ENCODE data around the gene ABCG4.
A peak's percentile ranks its signal among the peaks of the same experiment; 100 is the strongest.
"Not testable (repeated sequence)": the region's sequence is repeated elsewhere in the genome, so short reads cannot be mapped to it uniquely, and the experiment has no call there.

ABCG4 gene

DNA sequence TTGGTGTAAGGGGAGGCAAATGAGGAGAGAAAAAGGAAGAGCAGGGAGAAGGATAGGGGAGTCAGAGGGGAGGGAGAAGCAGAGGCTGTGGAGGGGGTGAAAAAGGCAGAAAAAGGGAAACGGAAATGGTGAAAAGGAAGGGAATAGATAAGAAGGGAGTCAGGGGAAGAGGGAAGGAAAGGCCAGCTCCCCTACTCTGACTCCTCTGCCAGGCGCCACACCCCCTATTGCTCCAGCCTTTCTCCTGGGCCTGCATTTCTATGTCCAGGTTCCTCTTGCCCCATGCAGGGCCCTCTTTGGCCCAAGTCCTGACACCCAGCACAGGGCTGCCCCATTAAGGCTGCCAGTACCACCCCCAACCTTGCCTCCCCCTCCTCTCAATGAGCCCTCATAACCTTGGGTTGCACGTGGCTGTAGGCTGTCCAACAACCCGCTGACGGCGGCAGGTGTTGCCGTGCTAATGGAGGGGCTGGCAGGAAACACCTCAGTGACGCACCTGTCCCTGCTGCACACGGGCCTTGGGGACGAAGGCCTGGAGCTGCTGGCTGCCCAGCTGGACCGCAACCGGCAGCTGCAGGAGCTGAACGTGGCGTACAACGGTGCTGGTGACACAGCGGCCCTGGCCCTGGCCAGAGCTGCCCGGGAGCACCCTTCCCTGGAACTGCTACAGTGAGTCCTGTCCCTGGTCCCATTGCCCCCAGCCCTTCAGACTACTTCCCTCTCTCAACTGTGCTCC is 33.0 kb downstream of the ABCG4 start:
- DNase-seq (ENCODE audit: low read depth, low spot score) = no peak

DNA sequence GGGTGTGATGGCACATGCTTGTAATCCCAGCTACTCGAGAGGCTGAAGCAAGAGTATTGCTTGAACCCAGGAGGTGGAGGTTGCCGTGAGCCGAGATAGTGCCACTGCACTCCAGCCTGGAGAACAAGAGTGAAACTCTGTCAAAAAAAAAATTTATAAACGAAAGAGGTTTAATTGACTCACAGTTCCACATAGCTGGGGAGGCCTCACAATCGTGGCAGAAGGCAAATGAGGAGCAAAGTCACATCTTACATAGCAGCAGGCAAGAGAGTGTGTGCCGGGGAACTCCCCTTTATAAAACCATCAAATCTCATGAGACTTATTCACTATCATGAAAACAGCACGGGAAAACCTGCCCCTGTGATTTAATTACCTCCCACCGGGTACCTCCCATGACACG is 35.5 kb downstream of the ABCG4 start:
- not testable (repeated sequence) for DNase-seq (ENCODE audit: low read depth, low spot score)

DNA sequence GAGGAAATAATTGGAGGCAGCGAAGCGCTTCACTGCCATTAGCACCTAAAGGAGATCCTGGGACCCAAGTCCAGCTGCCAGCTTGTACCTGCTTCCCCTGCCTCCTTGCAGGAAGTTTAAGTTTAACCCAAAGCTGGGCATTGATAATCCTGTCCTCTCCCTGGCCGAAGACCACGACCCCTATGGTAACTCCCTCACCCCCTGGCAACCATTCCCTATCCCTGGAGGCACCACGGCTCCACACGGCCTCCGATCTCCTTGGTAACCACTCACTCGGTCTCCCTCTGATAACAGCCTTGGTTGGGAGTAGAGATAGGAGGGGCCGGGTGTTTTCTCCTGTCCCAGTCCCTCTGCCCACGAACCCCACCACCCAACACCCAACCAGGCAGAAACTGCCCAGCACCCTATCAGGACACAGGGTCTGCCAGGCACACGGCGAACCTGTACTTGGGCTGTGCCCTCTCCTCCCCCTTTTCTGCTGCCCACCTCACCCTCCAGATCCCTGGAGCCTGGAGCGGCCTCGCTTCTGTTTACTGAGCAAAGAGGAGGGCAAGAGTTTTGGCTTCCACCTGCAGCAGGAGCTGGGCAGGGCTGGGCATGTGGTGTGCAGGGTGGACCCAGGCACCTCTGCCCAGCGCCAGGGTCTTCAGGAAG is 37.3 kb downstream of the ABCG4 start:
- DNase-seq (ENCODE audit: low read depth, low spot score) = no peak

DNA sequence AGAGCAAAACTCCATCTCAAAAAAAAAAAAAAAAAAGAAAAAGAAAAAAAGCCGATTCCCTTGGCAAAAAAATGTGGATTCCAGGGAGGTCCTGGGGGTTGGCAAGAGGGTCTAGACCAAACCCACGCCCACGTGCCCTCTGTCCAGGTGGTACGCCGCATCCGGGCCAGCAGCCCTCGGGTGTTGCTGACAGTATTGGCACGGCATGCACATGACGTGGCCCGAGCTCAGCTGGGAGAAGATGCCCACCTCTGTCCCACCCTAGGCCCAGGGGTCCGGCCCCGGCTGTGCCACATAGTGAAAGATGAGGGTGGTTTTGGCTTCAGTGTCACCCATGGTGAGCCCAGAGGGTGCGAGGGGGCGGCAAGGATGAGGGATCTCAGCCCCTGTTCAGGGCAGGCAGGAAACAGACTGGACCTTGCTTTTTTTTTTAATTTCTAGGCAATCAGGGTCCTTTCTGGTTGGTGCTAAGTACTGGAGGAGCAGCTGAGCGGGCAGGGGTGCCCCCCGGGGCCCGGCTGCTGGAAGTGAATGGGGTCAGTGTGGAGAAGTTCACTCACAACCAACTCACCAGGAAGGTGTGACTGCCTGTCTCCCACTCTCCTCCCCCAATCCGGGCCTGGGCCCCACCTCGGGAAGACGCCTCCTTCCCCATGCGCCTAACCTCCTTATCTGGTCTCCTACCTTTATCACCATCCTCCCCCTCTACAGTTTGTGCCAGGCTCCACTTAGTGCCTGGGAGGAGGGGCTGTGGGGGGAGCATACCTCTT is 38.5 kb downstream of the ABCG4 start:
- DNase-seq (ENCODE audit: low read depth, low spot score) = no peak

DNA sequence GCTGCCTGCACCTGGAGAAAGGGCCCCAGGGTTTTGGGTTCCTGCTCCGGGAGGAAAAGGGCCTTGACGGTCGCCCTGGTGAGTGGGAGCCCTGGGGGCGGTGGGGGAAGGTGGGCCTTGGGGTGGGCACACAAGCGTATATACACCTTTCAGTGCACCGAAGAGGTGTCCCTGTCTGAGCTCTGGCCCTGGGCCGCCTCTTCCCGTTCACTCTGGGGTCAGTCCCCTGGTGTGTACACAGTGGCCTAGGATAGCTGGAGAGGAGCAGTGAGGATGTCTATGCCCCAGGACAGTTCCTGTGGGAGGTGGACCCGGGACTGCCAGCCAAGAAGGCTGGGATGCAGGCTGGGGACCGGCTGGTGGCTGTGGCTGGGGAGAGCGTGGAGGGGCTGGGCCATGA is 39.2 kb downstream of the ABCG4 start:
- no peak for DNase-seq (ENCODE audit: low read depth, low spot score)

DNA sequence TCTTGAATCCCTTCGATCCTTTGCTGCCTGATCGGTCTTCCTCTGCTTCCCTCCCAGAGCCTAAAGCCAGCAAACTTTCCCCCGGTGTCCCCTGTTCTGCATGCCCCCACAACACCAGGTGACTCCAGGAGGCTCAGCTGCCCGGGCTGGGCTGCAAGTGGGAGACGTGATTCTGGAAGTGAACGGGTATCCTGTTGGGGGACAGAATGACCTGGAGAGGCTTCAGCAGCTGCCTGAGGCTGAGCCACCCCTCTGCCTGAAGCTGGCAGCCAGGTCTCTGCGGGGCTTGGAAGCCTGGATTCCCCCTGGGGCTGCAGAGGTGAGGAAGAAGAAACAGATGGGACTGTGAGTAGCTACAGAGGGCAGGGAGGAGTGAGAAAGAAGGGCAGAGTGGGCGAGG is 40.0 kb downstream of the ABCG4 start:
- DNase-seq (ENCODE audit: low read depth, low spot score) = no peak

DNA sequence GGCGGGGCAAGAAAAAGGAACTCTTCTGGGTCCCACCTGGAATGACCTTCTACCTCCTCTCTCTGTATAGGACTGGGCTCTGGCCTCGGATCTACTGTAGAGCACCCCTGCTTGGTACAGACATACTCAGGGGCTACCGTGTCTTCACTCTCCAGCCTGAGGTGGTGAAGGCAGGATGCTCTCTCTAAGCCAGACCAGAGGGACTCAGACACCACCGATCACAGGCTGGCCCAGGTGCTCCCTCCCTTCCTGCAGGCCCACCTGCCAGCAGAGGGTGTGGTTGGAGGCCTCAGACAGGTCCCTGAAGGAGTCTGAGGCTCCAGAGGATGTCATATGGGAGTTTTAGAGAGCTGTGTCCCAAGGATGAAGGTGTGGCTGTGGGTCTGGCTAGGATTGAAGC is 40.5 kb downstream of the ABCG4 start:
- no peak for DNase-seq (ENCODE audit: low read depth, low spot score)

DNA sequence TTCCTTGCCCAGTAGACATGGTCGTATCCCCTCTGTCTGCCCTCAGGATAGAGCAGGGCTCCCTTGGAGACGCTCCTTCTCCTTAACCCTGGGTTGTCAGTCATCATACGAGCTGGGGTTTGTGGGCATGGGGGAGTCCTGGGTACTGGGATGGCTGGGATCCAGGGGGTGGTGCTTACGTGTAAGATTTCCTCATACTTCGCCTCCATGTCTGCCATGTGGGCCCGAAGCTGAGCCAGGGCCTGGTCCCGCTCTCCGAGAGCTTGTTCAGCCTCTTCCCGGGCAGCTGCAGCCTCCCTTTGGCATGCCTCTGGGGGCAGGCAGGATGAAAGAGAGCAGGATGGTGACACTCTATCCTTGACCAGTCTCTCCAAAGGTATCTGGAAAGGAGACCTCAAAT is 41.7 kb downstream of the ABCG4 start:
- no peak for DNase-seq (ENCODE audit: low read depth, low spot score)

DNA sequence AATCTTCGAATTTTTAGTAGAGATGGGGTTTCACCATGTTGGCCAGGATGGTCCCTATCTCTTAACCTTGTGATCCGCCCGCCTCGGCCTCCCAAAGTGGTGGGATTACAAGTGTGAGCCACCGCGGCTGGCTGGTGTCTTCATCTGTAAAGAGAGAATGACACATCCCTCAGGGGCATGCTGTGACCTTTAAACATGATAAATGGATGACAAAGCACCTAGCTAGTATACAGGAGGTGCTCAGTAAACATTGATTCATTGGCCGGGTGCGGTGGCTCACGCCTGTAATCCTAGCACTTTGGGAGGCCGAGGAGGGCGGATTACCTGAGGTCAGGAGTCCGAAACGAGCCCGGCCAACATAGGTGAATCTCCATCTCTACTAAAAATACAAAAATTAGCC is 42.4 kb downstream of the ABCG4 start:
- DNase-seq (ENCODE audit: low read depth, low spot score) = not testable (repeated sequence)

DNA sequence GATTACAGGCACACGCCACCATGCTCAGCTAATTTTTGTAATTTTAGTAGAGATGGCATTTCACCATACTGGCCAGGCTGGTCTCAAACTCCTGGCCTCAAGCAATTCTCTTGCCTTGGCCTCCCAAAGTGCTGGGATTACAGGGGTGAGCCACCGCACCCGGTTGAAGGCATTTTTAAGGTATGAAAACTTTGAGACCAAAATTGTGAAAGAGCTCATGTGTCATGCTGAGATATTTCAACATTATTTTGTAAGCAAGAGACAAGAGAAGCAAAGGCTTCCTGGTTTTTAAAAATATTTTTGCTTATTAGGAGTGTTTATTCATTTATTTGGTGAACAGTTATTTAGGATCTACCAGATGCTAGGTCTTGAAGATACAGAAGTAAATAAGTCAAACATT is 43.3 kb downstream of the ABCG4 start:
- DNase-seq (ENCODE audit: low read depth, low spot score) = no peak

DNA sequence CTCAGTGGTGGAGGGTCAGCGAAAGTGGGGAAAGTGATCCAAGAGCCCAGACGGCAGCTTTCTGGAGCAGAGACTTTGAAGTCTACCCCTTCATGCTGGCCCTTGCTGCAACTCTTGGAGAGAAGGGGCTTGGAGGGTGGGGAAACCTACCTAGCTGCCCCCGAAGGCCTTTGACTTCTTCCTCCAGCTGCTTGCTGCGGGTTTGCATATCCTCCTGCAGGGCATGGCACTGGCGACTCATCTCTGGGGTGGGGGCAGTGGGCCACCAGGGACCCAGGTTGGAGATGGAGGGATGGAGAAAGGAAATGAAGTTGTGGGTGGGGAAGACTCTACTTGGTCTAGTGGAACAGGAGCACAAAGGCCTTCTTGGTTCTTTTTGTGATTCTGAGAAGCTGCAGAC is 44.1 kb downstream of the ABCG4 start:
- no peak for DNase-seq (ENCODE audit: low read depth, low spot score)

DNA sequence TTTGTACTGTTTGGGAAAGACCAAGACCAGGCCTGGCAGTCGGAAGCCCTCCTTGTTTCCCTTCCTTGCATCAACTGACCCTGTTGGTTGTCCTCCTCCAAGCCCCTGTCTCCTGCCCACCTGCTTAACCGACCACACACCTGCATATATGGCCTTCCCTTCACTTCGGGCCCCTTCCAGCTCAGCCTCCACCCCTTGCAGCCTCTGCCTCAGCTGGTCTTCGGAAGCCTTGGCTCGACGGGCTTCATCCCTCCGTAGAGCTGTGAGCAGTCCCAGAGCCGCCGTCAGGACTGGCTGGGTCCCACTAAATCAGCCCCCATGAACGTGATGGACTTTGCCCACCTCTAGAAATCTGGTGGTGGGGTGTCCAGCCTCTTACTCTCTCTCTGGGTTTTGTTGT is 44.8 kb downstream of the ABCG4 start:
- no peak for DNase-seq (ENCODE audit: low read depth, low spot score)

DNA sequence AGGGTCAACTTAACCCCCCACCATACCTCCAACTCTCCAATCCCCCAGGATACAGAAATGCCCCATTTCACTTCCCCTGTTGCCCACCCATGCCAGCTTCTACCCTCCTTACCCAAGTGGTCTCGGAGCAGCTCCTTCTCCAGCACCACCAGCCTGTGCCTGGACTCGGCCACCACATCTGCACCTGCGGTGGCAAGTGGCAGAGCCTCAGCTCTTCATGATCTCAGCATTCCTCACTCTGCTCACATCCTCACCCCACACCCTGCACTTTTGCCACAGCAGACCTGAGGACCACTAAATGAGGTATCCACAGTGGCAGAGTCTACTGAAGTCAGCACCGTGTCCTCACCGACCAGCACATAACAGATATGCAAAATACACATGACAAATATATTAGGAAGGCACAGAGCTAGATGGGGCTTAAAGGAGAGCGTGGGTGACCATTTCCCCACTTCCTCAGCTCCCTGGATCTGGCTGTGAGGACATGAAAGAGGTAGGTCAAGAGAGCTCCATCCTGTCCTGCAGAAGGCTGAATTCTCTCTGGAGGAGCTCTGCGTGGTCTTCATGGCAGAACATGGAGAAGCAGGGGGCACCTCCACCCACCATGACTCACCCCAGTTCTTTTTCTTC is 46.1 kb downstream of the ABCG4 start:
- DNase-seq (ENCODE audit: low read depth, low spot score) = no peak

DNA sequence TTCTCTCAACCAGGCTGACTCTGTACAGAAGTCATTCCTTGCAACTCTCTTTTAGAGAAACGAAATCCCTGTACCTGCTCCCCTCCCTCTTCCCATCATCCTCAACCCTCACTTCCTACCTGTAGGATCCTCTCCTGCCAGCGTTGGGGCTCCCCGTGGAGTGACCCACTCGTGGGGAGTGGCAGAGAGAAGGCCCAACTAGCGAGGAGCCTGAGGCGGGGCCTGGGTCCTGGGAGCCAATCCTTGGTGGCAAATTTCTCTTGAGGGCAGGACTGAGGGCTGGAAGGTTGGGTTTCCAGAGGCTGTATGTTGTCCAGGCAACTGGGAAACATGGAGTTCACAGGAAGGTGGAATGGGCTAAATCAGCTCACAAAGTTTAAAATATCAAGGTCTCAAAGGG is 46.8 kb downstream of the ABCG4 start:
- peak; percentile 55 for DNase-seq (ENCODE audit: low read depth, low spot score)

DNA sequence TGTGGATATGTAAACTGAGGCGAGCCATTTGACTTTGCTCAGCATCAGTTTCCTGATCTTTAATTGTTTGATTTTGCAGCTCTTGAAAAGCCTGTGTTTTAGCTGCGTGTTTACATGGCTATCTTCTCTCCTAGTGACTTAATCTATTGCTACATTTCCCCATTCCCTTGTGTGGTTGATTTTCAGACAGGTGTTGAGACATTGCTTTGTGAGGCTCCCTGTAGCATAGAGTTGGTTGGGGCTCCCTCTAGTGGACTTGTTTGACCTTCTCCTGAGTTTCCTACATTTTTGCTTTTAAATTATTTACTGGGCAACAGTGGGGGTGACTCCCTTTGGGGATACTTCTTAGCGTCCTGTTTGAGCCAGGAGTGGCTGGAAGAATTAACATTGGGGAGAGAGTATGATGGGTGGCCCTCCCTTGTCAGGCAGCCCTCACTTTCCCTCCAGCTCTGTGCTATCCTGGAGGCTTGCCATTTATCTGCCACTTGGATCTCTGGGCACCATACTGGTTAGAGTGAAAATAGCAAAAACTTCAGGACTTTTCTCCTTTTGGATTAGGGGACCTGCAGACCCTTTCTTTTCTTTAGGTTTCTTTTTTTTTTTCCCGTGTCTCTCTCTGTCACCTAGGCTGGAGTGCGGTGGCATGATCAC is 48.1 kb downstream of the ABCG4 start:
- peak; percentile 87 for DNase-seq (ENCODE audit: low read depth, low spot score)

DNA sequence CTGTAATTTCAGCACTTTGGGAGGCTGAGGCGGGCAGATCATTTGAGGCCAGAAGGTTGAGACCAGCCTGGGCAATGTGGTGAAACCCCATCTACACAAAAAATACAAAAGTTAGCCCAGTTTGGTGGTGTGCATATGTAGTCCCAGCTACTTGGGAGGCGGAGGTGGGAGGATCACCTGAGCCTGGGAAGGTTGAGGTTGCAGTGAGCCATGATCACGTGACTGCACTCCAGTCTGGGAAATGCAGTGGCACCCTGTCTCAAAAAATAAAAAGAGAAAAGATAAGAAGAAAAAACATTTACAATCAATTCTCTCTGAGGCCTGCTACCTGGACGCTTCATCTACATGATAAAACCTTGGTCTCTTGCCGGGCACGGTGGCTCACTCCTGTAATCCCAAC is 50.1 kb downstream of the ABCG4 start:
- DNase-seq (ENCODE audit: low read depth, low spot score) = no peak

DNA sequence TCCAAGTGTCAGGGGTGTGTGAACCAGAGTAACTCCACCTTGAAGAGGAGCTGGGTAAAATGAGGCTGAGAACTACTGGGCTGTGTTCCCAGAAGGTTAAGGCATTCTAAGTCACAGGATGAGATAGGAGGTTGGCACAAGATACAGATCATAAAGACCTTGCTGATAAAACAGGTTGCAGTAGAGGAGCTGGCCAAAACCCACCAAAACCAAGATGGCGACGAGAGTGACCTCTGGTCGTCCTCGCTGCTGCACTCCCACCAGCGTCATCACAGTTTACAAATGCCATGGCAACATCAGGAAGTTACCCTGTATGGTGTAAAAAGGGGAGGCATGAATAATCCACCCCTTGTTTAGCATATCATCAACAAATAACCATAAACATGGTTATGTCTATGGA is 52.4 kb downstream of the ABCG4 start:
- DNase-seq (ENCODE audit: low read depth, low spot score) = not testable (repeated sequence)

DNA sequence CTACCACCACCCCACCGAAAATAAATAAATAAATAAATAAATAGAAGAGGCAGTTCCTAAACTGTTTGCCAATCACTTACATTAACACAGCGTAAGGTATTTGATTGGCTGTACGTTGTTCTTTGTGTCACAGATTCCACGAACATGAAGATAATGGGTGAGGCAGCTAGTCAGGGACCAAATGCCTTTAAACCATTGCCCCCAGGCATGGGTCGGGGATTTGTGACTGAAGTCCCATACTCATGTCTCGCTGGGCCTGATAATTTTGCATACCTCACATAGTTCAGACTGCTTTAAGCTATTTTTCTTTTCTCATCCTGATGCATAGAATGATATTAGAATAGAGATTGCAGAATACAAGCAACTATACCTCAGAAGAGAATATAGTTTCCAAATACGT is 53.7 kb downstream of the ABCG4 start:
- DNase-seq (ENCODE audit: low read depth, low spot score) = no peak

DNA sequence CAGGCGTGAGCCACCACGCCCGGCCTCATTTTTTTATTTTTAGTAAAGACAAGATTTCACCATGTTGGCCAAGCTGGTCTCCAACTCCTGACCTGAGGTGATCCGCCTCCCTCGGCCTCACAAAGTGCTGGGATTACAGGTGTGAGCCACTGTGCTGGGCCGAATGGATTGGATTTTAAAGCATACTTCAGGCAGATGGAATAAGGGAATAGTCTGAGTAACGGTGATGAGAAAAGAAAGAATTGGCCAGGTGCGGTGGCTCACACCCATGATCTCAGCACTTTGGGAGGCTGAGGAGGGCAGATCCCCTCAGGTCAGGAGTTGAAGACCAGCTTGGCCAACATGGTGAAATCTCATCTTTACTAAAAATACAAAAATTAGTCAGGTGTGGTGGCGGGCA is 55.2 kb downstream of the ABCG4 start:
- no peak for DNase-seq (ENCODE audit: low read depth, low spot score)

DNA sequence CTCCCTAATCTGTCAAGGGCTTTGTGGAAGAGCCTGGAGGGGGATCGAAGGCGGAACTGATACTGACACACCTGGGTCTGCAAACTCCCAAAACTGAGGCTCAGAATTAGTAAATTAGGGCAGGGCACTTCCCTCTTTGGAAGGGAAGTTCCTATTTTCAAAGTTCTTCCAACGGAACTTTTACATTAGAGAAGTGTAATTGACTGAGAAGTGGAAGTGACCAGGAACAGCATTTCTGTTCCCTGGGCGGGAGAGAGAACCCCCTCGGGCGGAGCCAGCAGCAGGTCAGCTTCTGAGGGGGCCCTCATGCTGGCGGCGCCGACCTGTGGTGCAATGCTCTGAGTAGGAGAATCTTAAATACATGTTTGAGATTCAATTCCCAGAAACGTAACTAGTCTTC is 56.2 kb downstream of the ABCG4 start:
- no peak for DNase-seq (ENCODE audit: low read depth, low spot score)

DNA sequence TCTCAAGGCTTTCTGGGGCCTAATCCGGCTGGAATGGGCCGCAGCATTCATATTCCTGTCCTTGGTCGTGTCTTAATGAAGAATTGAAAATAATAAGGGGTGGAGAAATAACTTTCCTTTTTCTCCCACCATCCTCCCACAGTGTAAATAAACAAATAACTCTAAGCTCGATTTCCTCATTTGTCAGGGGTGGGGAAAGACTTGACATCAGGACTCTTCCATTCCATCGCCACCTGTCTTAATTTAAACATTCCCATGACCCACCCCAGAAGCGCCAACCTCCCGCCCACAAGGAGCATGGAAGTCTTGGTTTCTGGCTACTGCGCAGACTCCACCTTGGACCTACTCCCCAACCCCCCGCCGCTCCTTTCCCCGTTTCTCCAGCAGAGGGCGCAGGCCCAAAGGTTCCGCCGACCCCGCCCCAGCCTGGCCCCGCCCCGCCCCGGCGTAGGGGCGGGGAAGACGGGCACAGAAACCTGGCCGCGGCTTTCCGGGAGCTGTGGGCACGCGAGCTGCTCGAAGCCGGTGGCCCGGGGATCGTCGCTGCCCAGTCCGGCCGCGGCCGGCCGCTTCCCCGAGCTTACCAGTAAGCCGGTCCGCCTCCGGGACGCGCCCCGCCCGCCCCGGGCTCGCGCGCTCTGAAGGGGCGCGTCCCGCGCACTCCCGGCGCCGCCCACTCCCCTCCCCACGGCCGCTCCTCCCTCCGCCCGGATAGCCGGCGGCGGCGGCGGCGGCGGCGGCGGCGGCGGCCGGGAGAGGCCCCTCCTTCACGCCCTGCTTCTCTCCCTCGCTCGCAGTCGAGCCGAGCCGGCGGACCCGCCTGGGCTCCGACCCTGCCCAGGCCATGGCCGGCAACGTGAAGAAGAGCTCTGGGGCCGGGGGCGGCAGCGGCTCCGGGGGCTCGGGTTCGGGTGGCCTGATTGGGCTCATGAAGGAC is 57.0 kb downstream of the ABCG4 start, which contains the start of gene CBL:
Gene CBL, plus strand, starts transcription at position 766 of the 937 bp plus-strand sequence. Its CDS starts 79 bp downstream, at position 845.
- DNase-seq (ENCODE audit: low read depth, low spot score) = peak; percentile 96

All from astrocyte of the hippocampus (primary cell).